ENCODE data around the gene TBXAS1.
"Not testable (repeated sequence)": the region's sequence is repeated elsewhere in the genome, so short reads cannot be mapped to it uniquely, and the experiment has no call there.

The TBXAS1 gene

GRCh38 chr7:139901901-139902300 lies 72.8 kb downstream of the TBXAS1 start:
- TF ChIP-seq CTCF (IDR thresholded peaks at IDR 0.05; ENCODE audit: low read depth, low read length) = no peak
- H3K4me3 ChIP-seq (ENCODE audit: low read depth, low read length) = no peak overlapping the region
- no peak for DNase-seq (ENCODE audit: low read depth, low spot score)
- in situ Hi-C loops (cut with HindIII; ENCODE audit: low sequenced_read_pairs) = no loop called here

GRCh38 chr7:139902436-139903102 lies 73.5 kb downstream of the TBXAS1 start:
- no peak for DNase-seq (ENCODE audit: low read depth, low spot score)
- H3K4me3 ChIP-seq (ENCODE audit: low read depth, low read length) = no peak overlapping the region
- no peak for TF ChIP-seq CTCF (IDR thresholded peaks at IDR 0.05; ENCODE audit: low read depth, low read length)
- in situ Hi-C loops (cut with HindIII; ENCODE audit: low sequenced_read_pairs) = no loop called here

GRCh38 chr7:139903103-139903477 lies 74.0 kb downstream of the TBXAS1 start:
- H3K4me3 ChIP-seq (ENCODE audit: low read depth, low read length); in situ Hi-C loops (cut with HindIII; ENCODE audit: low sequenced_read_pairs); DNase-seq (ENCODE audit: low read depth, low spot score): not testable (repeated sequence)

- DNase-seq (ENCODE audit: low read depth, low spot score) = no peak
- no peak overlapping the region for H3K4me3 ChIP-seq (ENCODE audit: low read depth, low read length)
- no peak for TF ChIP-seq CTCF (IDR thresholded peaks at IDR 0.05; ENCODE audit: low read depth, low read length)
- in situ Hi-C loops (cut with HindIII; ENCODE audit: low sequenced_read_pairs) = no loop called here
Observed at GRCh38 chr7:139906879-139907278, 77.8 kb downstream of the TBXAS1 start.

- no peak for DNase-seq (ENCODE audit: low read depth, low spot score)
- no peak overlapping the region for H3K4me3 ChIP-seq (ENCODE audit: low read depth, low read length)
- in situ Hi-C loops (cut with HindIII; ENCODE audit: low sequenced_read_pairs) = no loop called here
- TF ChIP-seq CTCF (IDR thresholded peaks at IDR 0.05; ENCODE audit: low read depth, low read length) = no peak
Observed at GRCh38 chr7:139908792-139909191, 79.7 kb downstream of the TBXAS1 start.

GRCh38 chr7:139909379-139910050 lies 80.5 kb downstream of the TBXAS1 start:
- peak; percentile 65 for DNase-seq (ENCODE audit: low read depth, low spot score)
- no peak for TF ChIP-seq CTCF (IDR thresholded peaks at IDR 0.05; ENCODE audit: low read depth, low read length)
- H3K4me3 ChIP-seq (ENCODE audit: low read depth, low read length) = no peak overlapping the region
- in situ Hi-C loops (cut with HindIII; ENCODE audit: low sequenced_read_pairs) = no loop called here

GRCh38 chr7:139913021-139913844 lies 84.2 kb downstream of the TBXAS1 start:
- in situ Hi-C loops (cut with HindIII; ENCODE audit: low sequenced_read_pairs) = no loop called here
- no peak overlapping the region for H3K4me3 ChIP-seq (ENCODE audit: low read depth, low read length)
- no peak for DNase-seq (ENCODE audit: low read depth, low spot score)
- no peak for TF ChIP-seq CTCF (IDR thresholded peaks at IDR 0.05; ENCODE audit: low read depth, low read length)

Data from astrocyte of the spinal cord (primary cell).